SHP77 (cell line): ENCODE results near the gene ADAM17.
A peak's percentile ranks its signal among the peaks of the same experiment; 100 is the strongest.
"Not testable (repeated sequence)": the region's sequence is repeated elsewhere in the genome, so short reads cannot be mapped to it uniquely, and the experiment has no call there.

ENCODE experiments used
- DNase-seq, 2 experiments: peaks; one replicate each; lab custom pipeline; 2025; lab: John Stamatoyannopoulos, UW

ADAM17 gene

DNA sequence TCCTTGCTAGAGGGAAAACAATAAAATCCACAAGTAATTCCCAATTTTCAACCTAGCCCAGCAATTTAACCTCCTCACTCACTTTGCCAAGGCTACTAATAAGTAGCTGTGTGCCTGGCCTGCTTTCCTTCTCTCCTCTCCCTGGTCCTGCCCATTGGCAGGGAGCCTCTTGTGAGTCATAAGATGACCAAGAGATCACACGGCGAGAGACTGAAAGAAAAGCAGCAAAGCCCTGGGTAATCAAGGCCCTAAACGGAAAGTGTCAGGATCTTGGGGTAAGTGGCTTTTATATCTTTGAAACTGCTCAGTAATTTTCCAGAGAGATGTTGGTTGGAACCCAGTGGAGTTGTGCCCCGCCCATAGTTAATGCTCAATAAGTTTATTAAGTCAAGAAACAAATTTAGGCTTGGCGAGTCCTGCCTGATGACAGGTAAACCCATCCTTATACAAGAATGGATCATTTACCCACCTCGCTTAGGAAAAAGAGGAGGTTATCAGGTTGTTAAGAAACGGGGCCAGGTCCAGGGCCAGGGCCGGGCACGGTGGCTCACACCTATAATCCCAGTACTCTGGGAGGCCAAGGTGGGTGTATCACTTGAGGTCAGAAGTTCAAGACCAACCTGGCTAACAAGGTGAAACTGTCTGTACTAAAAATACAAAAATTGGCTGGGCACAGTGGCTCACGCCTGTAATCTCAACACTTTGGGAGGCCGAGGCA lies 10.0 kb upstream of the ADAM17 start:
- no peak for DNase-seq

DNA sequence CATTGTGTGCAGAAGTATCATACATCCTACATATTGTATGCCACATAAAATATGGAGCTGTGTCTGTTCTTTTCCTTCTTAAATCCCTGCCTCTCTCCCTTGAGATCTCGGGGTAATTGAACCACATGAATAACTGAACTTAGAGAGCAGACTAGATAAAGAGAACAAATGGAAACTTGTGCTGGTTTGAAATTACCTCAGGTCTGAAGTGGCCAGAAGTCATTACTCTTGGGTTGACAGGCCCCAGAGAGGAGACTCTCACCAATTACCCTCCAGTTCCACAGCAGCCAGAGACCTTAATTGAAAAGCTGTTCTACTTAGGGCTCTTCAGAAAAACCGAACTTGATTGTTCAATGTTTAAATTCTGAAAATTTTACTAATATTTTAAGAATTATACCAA lies 5.0 kb upstream of the ADAM17 start:
- DNase-seq, result no peak

DNA sequence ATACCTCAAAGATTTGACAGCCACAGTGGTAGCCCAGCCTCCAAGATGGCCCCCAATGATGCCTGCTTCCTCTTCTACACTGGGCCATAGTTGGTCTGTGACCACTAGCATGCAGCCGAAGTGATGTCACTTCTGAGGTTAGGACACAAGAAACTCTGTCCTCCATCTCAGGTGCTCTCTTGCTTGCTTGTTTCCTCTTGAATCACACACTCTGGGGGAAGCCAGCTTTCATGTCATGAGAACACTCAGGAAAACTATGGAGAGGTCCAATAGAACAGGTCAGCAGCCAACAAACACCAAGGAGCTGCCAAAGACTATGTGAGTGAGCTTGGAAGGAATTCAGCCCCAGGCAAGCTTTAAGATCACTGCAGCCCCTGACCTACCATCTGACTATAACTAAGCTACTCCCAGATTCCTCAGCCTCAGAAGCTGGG lies 3.3 kb upstream of the ADAM17 start:
- no peak for DNase-seq

DNA sequence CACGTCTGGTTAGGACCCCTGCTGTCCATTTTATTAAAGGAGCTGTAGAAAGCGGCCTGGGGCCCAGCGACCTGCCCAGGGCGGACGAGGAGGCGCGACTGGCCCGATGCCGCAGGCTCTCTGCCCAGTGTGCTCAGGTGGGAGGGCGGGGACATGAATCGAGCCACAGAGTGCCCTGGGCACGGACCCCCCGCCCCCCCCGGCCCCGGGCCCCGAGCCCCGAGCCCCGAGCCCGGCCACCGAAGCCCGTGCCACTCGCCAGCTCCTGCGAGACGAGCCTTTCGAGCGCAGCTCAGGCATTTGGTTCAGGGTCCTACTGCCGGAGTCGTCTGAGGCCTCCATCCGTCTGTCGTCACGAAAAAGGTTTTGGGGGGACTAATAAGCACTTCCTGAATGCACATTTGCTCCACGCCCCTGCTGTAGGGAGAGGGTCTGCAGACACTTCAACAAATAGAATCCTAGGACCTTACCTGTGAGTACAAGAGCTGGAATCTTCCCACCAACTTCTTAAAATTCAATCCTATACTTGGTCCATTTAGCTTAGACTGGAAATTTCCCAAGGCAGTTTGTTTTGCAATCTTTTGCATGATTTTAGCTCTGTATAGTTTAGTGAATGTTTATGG lies 602 bp upstream of the ADAM17 start:
- peak; percentile 77 to 81 for DNase-seq

DNA sequence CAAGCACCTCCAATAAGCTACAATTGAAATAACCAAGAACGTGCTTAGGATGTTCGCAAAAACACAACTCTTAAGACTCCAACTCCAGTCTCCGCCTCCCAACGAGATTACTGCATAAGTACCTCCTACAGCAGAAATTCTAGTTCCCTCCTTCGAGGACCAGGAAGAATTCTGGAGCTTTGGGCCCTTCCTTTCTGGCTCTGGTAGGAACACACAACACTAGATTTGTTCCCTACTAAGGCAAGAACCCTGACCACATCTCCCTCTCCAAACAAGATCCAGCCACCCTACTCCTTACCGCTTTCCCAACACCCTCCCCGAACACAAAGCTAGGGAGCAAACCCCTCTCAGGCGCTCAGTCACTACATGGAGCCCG lies 721 bp downstream of the ADAM17 start:
- DNase-seq, result no peak

DNA sequence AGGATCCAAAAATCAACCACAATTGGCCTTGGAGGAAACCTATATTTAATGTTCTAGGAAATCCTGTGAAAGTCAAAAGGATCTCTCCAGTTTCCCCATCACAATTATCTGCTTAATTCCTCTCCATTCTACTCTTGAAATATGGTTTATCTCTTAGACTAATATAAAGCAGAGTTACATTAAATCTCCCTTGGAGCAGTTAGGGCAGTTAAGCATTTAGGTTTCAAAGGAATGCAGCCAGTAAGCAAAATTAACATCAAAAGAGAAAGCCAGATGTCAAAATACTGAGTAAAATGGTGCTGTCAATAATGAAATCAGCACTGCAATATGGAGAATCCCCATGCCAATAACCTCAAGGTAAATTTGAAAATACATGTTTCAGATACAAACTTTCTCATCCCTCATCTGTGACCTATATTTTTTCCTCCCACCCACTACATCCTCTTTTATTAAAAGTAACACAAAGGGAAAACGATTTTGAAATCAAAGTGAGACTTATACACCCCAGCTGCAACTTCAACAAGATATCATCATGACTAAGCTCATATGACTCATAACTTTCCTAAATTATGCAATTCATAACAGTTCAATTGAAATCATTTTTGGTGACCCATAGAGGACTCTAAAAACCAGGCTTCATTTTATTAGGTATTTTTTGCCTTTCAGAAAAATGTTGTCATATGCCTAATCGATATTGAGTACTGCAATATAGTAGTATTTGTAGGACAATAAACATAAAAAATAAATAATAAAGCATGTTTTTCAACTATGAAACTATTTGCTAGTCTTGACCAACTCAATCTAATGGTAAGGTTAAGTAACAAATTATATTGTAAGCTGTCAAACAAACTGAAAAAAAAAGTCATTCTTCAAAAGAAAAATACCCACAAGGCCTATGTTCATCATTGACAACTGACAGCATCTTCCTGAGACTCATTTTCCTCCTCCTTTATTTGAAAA lies 3.1 kb downstream of the ADAM17 start:
- no peak for DNase-seq

DNA sequence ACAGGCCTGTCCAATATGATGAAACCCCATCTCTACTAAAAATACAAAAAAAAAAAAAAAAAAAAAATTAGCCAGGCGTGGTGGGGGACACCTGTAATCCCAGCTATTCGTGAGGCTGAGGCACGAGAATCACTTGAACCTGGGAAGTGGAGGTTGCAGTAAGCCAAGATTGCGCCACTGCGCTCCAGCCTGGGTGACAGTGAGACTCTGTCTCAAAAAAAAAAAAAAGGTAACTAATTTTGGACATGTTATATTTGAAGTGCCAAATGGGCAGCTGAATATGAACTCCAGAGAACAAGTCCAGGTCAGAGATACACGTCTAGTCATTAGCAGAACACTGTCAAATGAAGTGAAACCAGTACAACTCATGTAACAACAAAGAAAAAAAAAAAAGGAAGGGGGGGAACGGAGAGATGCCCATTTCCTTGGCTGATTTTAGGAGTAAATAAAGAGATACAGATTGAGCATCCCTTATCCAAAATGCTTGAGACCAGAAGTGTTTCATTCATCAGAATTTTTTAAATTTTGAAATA lies 4.7 kb downstream of the ADAM17 start:
- not testable (repeated sequence) for DNase-seq

DNA sequence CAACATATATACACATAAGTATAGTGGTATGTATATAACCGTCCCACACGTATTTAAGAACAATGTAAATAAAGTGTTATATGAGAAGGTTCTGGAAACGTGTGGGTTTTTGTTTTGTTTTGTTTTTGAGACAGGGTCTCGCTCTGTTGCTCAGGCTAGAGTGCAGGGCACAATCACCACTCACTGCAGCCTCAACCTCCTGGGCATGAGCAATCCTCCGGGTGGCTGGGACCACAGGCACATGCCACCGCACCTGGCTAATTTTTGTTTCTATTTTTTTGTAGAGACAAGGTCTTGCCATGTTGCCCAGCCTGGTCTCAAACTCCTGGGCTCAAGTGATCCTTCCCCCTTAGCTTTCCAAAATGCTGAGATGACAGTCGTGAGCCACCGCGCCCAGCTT lies 6.2 kb downstream of the ADAM17 start:
- no peak for DNase-seq

DNA sequence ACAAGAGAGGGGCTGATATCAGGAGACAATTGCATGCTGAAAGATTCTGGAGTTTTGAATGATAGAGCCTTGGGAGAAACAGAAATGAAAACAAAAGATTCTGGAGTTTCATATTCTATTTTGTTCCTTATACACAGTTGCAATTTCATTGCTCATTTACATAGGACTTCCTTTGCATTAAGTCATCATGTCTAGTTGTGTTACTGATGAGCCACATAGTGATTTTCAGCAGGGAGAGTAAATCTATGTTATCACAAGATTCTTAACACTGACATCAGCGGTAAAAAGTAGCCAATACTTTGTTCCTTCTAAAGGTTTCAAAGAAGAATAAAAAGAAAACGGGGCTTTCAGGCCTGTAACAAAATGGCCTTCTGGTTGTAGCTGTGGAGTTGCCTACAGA lies 7.1 kb downstream of the ADAM17 start:
- DNase-seq, result no peak

DNA sequence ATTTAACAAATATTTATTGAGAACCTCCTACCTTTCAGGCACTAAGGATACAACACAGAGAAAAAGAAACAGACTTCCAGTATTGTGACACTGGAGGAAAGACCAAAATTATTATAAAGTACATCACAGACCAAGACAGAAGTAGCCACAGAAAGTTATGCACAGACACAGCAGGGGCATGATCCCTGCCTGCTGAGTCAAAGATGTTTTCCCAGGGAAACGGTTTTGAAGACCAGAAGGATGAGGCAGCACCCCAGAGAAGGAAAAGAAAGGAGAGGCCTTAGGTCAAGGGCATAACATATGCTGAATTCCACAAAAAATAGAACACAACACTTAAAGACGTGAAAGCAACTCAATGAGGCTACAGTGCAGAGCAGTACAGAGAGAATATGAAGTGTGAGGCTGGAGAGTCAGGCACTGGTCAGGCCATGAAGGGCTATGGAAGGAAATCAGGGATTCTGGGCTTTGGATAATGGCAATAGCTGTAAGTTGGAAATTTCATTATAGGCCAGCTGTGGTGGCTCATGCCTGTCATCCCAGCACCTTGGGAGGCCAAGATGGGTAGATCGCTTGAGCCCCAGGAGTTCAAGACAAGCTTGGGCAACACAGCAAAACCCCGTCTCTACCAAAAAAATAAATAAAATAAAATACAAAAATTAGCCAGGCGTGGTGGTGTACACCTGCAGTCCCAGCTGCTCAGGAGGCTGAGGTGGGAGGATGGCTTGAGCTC lies 8.2 kb downstream of the ADAM17 start:
- DNase-seq, result no peak

DNA sequence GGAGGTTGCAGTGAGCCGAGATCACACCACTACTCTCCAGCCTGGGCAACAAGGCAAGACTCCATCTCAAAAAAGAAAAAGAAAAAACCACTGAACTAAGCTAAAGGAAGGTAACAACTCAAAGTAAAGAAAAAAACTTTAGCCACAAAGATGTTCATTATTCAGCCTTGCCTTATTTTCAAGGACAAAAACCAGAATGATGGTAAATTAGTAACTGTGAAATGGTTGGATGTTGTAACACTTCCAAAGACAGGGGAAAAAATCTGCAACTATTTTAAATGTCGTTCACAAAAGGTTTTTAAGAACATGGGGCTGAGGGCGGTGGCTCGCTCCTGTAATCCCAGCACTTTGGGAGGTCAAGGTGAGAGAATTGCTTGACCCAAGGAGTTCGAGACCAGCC lies 10.1 kb downstream of the ADAM17 start:
- DNase-seq, result no peak

DNA sequence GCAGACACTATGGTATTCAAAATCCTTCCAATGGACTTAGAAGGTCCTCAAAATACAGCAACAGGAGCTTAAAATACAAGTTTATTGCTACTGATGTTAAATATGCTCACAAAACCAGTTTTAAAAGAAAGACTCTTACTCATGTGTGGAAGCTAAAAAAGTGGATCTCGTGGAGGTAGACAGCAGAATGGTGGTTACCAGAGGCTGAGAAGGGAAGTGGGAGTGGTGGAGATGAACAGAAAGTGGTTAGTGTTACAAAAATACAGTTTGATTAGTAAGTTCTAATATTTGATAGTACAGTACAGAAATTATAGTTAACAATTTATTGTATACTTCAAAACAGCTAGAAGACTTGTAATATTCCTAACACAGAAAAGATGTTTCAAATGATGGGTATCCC lies 12.1 kb downstream of the ADAM17 start:
- DNase-seq, result no peak

DNA sequence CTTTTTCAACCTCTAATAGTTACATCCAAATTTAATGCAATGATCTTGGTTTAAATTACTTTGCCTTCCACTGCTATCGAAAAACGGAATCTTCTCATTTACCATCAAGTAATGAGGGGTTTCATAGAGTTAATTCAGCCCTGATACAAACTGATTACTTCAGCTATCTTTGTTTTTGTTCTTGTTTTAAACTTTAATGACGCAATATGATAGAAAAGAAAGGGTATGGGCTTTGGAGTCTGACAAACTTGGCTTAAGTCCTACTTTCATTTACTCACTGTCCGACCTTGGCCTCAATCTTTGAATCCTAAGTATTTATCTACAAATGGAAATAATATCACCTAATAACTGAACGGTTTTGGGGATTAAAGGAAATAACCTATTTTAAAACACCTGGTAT lies 16.1 kb downstream of the ADAM17 start:
- no peak for DNase-seq

DNA sequence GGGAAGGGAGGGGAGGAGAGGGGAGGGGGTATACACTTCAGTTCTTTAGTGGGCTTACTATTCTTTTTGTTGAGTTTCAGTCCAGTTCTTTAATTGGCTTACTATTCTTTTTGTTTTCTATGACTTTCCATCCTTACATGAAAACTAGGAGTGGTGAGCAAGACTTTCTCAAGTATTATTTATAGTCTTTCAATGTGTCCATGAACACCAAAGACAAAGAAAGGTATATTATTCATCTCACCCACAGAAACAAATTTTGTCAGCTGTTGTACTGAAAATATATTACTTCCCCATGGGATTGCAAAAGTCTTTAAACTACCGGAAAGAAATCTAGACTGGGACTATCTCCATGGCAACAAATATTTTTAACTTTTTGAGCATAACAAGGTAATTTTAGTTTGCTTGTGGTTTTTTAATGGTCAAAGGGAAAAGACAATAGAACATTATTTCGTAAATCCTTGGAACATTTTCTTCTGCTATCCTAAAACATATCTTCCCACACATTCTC lies 17.6 kb downstream of the ADAM17 start:
- no peak for DNase-seq

DNA sequence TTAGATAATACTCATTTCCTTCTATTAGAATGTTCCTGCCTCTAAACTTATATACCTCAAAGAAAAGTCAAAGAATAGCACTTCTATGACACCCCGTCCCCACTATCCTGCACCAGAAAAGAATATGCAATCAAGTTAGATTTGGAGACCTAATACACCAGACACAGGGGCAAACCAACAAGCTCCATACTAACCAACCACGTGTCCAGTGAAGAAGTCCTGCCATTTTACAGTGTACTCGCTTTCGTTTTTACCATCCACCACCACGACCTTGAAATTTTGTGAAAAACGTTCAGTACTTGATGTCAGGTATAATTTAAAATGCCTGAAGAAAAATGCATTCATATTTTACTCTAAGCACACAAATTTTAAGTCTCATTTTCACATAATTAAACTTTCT lies 19.1 kb downstream of the ADAM17 start:
- no peak for DNase-seq

DNA sequence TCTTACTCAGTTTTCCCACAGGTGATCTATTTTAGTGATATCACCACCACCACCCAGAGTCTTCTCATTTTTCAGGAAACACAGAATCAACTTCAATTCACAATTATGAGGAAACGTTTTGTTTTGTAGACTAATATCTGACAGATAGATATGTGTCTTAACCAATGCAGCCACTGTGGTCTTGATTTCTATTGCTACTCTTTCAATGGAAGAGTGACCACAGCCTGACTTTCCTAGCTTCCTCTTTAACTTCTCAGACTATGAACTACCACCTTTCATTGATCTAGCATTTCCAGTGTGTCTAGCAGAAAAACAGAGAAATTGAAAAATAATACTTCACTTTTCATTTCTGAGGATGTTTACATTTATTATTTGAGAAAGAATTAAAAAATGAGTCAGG lies 20.5 kb downstream of the ADAM17 start:
- DNase-seq, result no peak

DNA sequence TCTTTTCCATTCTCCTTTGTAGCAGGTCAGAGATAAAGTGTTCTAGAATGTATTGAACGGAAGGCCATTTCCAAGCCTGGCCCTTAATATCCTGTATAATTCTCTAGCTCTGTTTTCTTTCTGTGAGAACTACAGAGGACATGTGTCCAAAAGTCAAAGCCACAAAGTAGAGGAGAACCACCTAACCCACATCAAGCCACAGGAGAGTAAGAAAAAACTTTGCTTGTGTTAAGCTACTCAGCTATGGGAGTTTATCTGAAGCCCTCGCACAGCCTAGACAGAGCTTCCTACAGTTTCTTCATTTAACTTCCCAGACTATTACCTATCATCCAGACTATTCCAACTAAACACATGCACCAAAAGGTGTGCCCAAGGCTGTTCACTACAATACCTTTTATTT lies 22.0 kb downstream of the ADAM17 start:
- DNase-seq, result no peak

DNA sequence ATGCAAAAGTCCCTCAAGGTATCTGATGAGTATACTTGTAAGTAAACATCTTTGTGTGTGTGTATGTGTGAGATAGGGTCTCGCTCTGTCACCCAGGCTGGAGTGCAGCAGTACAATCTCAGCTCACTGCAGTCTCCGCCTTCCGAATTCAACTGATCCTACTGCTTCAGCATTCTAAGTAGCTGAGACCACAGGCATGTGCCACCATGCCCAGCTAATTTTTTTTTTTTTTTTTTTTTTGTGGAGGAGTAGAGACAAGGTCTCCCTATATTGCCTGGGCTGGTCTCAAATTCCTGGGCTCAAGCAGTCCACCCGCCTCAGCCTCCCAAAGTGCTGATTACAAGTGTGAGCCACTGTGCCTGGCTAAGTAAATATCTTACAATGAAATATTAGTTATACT lies 23.2 kb downstream of the ADAM17 start:
- DNase-seq, result no peak

DNA sequence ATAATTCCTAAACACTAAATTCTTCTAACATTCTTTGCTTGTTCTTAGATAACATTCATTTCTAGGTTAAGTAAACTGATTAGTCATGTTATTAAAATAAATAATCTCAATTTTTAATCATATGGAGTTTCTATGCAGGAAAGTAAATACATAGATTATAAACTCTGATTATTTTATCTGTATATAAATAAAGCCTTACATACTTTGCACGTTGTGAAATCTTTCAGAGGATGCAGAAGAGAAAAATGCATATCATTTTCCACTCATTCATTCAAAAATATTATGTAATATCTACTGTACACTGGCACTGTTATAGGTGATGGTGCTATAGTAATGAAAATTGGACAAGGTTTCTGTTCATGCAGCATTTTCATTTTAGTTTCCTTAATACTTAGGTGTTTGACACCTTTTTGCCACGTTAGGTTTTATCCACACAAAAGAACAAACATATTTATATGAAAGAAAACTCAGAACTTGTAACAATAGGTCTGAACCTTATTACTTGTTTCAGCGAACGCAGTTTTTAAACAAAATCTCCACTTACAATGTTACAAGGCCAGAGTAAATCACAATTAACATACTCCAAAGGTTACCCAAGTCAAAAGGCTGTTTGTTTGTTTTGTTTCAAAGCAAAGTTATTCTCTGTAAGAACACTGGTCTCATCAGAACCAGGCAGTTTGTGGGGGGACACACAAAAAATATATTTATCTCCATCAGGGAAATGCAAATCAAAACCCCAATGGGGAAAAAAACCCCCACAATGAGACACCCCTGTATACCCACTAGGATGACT lies 27.4 kb downstream of the ADAM17 start:
- no peak for DNase-seq

DNA sequence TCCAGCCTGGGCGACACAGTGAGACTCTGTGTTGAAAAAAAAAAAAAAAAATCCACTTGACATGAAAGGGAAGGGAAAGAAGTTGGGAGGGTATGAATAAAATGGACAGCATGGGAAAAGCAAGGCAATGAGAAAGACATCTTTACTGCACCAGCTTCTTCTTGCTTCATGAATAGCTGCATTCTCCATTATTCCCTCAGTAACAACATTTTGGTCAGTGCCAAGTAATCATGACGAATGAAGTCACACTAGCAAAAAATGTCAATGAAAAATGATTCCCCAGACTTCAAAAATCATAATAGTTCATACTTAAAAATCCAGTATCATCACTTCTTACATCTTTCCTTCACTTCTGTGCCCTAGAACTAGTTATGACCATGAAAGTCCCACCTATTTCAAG lies 30.4 kb downstream of the ADAM17 start:
- DNase-seq, result no peak

DNA sequence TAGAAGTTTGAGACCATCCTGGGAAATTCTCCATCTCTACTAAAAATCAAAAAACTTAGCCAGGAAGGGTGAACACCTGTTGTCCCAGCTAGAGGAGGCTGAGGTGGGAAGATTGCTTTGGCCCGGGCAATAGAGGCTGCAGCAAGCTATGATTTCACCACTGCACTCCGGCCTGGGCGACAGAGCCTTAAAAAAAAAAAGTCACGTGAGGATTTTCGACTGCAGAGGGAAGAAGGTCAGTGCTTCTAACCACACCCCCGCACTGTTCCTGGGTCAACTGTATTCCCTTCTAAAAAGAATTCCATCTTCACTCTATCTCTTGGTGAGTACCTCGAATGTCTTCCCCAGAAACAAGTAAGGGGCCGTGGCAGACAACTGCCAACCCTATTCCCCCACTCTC lies 31.3 kb downstream of the ADAM17 start:
- DNase-seq, result no peak
